GM18861 (cell line): ENCODE results near the gene NRXN2.

Source experiments
- ATAC-seq: cut with Tn5 transposase; IDR thresholded peaks from one replicate; pipeline ENCODE4 v1.9.1; 2021; ENCODE audit not compliant: unreplicated experiment

Gene NRXN2

GRCh38 chr11:64556721-64557250, 166.2 kb downstream of the NRXN2 start:
- ATAC-seq, result no peak
